ENCODE data around the gene CHURC1.

GRCh38 chr14:64865992-64866391 is 48.3 kb upstream of the CHURC1 start:
- TF ChIP-seq CTCF (IDR thresholded peaks at IDR 0.05; ENCODE audit: low read depth, low read length, missing input control): no peak
- no peak for TF ChIP-seq REST (IDR thresholded peaks at IDR 0.05)
- no peak for TF ChIP-seq SP1 (IDR thresholded peaks at IDR 0.05)
- TF ChIP-seq ZBTB33 (IDR thresholded peaks at IDR 0.05): no peak
